AG04450 (cell line): Measurements from ENCODE around the gene MCTP1. TPM values are rescaled to one million over a fixed set of nuclear protein-coding genes. Genes with fewer than 3 reads are reported as not detected.
A peak's percentile ranks its signal among the peaks of the same experiment; 100 is the strongest.

Experiments used
- CTCF ChIA-PET: fragments of 300-600, 350-600 bp; formaldehyde crosslinking; extraction: SDS; loops from one replicate; lab custom pipeline; 2022; ENCODE audit warnings: antibody characterized with exemption, inconsistent platforms; lab: Charles Lee
- POLR2A ChIA-PET: fragments of 350-600 bp; formaldehyde crosslinking; extraction: SDS; loops from one replicate; lab custom pipeline; 2021; ENCODE audit warnings: antibody characterized with exemption, inconsistent platforms; lab: Yijun Ruan, JAX
- DNase-seq: peaks from one replicate; pipeline ENCODE4 v3.0.0-alpha.2; 2011; ENCODE audit warnings: low read depth, low spot score
- H3K27ac ChIP-seq: one replicate; pipeline ENCODE4 v1.5.1; 2012; ENCODE audit warnings: low read depth, low read length, control low read depth
- H3K27me3 ChIP-seq: one replicate; pipeline ENCODE4 v1.6.0; 2012; ENCODE audit warnings: low read length; ENCODE audit not compliant: control insufficient read depth, insufficient read depth
- H3K4me3 ChIP-seq: 2 replicates; pipeline ENCODE4 v1.5.1; 2011; ENCODE audit warnings: mild to moderate bottlenecking, low read depth, low read length, control low read depth
- H3K9me3 ChIP-seq: 2 replicates; pipeline ENCODE4 v1.5.1; 2012; ENCODE audit warnings: low read length; ENCODE audit not compliant: control insufficient read depth, insufficient read depth
- polyA plus RNA-seq: library from polyadenylated mRNA; depleted of rRNA; stranded (reverse); fragments of >200 nt; gene quantifications from 2 replicates; pipeline ENCODE4 v1.2.3, GENCODE V29; 2011
- TF ChIP-seq, protein P1 (sequence below): IDR thresholded peaks from 2 replicates; pipeline ENCODE4 v1.5.1; 2011; ENCODE audit warnings: low read depth, low read length, control low read depth, inconsistent platforms

The MCTP1 gene
- polyA plus RNA-seq, 1 experiment, result 0.66 TPM

DNA sequence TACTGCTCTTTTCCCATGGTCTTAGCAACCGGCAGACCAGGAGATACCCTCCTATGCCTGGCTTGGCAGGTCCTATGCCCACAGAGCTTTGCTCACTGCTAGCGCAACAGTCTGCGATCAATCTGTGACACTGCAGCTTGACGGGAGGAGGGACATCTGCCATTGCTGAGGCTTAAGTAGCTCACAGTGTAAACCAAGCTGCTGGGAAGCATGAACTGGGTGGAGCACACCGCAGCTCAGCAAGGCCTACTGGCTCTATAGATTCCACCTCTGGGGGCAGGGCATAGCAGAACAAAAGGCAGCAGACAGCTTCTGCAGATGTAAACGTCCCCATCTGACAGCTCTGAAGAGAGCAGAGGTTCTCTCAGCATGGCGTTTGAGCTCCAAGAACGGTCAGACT is 40.4 kb downstream of the MCTP1 start:
- ChIA-PET CTCF (no interaction called here), POLR2A (no interaction called here)
- Histone ChIP-seq H3K4me3 (no peak overlapping the region), H3K9me3 (no peaks in the 10 kb centered on the region), H3K27me3 (no peaks in the 10 kb centered on the region), H3K27ac (no peak overlapping the region)
- TF ChIP-seq, protein P1, sequence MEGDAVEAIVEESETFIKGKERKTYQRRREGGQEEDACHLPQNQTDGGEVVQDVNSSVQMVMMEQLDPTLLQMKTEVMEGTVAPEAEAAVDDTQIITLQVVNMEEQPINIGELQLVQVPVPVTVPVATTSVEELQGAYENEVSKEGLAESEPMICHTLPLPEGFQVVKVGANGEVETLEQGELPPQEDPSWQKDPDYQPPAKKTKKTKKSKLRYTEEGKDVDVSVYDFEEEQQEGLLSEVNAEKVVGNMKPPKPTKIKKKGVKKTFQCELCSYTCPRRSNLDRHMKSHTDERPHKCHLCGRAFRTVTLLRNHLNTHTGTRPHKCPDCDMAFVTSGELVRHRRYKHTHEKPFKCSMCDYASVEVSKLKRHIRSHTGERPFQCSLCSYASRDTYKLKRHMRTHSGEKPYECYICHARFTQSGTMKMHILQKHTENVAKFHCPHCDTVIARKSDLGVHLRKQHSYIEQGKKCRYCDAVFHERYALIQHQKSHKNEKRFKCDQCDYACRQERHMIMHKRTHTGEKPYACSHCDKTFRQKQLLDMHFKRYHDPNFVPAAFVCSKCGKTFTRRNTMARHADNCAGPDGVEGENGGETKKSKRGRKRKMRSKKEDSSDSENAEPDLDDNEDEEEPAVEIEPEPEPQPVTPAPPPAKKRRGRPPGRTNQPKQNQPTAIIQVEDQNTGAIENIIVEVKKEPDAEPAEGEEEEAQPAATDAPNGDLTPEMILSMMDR, result no peak
- DNase-seq, result no peak

DNA sequence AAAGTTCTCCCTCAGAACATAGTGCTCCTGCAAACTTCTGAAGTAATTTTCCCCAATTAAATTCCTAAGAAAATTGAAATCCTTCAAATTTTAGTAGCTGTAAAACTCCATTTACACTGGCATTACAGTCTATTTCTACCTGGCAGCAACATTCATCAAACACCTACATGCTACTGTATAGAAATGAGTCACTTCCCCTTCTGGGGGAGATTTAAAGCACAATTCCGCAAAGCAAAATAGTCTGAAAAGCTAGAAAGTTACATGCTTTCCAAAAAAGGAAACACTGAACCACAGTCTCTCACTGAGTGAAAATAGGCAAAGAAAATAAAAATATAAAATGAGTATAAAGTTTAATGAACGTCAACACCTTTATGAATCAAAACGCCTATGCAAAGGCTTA is 43.3 kb downstream of the MCTP1 start:
- H3K27ac ChIP-seq, result no peak overlapping the region
- TF ChIP-seq, protein P1, result no peak
- H3K4me3 ChIP-seq, result no peak overlapping the region
- POLR2A ChIA-PET, result no interaction called here
- no peaks in the 10 kb centered on the region for H3K27me3 ChIP-seq
- no peaks in the 10 kb centered on the region for H3K9me3 ChIP-seq
- DNase-seq, result no peak
- CTCF ChIA-PET, result interaction anchor here (0.6 to 4.8 kb wide), 3 partner anchors 214 to 274 kb away, joined by 3 to 36 read pairs (median 3); no protein-coding TSS in a partner anchor

DNA sequence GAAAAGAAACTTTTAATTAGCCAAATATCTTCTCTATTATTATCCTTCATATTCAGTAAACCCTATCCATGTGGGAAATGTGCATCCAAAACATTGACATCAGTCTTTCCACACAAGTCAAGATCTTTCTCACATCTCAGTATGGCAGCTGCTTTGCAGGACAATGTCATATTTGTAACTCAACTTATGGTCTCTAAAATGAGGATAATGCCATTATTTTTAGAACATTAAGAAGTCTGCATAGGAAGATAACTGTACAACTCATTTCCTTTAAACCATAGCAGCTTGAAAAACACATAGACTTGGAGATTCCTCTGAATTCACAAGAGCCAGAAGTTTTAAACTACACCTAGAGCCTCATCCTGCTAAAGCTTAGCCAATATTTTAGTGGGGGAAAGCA is 43.7 kb downstream of the MCTP1 start:
- H3K4me3 ChIP-seq, result no peak overlapping the region
- no peak overlapping the region for H3K27ac ChIP-seq
- ChIA-PET POLR2A (no interaction called here), CTCF (interaction anchor here (0.6 to 4.8 kb wide), 4 partner anchors 13 to 273 kb away, joined by 3 to 36 read pairs (median 3); no protein-coding TSS in a partner anchor)
- H3K9me3 ChIP-seq, result no peaks in the 10 kb centered on the region
- TF ChIP-seq, protein P1, result no peak
- no peak for DNase-seq
- no peaks in the 10 kb centered on the region for H3K27me3 ChIP-seq

DNA sequence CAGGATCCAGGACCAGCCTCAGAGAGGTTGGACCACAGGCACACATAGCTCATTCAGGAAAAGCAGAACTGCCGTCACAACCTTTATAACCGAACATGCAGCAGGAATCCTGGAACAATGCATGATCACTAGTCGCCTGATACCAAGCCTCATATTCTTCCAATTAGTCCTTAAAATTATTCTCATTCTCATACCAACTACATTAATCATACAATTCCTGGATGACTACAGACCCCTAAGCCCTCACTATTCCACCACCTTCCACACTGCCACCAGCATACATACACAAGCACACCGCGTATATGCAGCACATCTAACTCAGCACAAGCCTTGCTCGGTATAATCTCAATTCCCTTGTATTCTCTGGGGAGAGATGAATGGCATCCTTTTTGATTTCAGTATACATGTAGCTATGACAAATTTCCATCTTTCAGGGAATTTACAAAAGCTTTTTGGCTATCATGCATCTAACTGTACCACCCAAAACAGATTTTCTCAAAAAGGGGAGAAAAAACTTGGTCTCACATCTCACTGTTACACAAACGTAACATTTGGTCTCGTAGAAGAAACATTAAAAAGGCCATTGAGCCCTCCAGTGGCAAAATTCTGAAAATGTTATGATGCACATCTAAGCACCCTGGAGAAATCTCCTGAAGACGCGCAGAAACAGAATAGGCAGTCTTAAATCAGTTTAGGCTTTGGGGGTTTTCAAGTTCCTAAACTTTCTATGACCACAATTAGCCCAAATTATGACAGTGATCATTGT is 46.2 kb downstream of the MCTP1 start:
- H3K27ac ChIP-seq, result no peak overlapping the region
- H3K9me3 ChIP-seq, result no peaks in the 10 kb centered on the region
- H3K27me3 ChIP-seq, result no peaks in the 10 kb centered on the region
- POLR2A ChIA-PET, result no interaction called here
- CTCF ChIA-PET, result interaction anchor here (0.7 to 4.8 kb wide), 4 partner anchors 14 to 271 kb away, joined by 3 to 36 read pairs (median 6); no protein-coding TSS in a partner anchor
- DNase-seq, result no peak
- no peak overlapping the region for H3K4me3 ChIP-seq
- TF ChIP-seq, protein P1, result peak; percentile 38

DNA sequence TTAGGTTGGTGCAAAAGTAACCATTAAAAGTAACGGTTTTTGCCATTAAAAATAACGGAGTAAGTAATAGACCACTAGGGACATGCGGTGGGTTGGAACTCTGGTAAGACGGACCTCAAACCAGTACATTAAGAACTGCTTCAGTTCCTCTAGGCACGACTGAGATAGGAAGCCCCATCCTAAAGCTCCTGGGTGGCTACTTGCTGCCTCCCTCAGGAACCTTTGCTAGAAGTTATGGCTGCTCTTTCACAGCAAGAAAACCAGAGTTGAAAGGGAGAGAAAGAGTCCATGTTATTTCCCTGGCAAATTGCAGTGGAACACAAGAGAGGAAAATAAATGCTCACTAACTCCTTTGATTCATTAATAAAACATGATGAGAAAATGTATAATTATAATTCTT is 47.6 kb downstream of the MCTP1 start:
- Histone ChIP-seq H3K9me3 (no peaks in the 10 kb centered on the region), H3K27ac (no peak overlapping the region), H3K4me3 (no peak overlapping the region), H3K27me3 (no peaks in the 10 kb centered on the region)
- ChIA-PET CTCF (interaction anchor here (1.4 kb wide), 1 partner anchor 270 kb away, joined by 4 read pairs; no protein-coding TSS in a partner anchor), POLR2A (no interaction called here)
- DNase-seq, result no peak
- TF ChIP-seq, protein P1, result no peak
